GM12872 (cell line): ENCODE data around the gene DKK3.

Experiments
- CTCF ChIP-seq: IDR thresholded peaks from 3 replicates; pipeline ENCODE4 v1.5.1; 2011; ENCODE audit warnings: low read depth, mild to moderate bottlenecking, low read length, moderate library complexity; ENCODE audit not compliant: insufficient read depth

The DKK3 gene

GRCh38 chr11:11973361-11973800, 35.0 kb downstream of the DKK3 start:
- no peak for TF ChIP-seq CTCF

GRCh38 chr11:11972730-11973341, 35.6 kb downstream of the DKK3 start:
- TF ChIP-seq CTCF: no peak

- TF ChIP-seq CTCF: no peak
Observed at GRCh38 chr11:11971906-11972547, 36.4 kb downstream of the DKK3 start.

- TF ChIP-seq CTCF: no peak
Observed at GRCh38 chr11:11970556-11970955, 37.9 kb downstream of the DKK3 start.

GRCh38 chr11:11969380-11970215, 38.8 kb downstream of the DKK3 start:
- TF ChIP-seq CTCF: no peak

GRCh38 chr11:11968511-11969280, 39.7 kb downstream of the DKK3 start:
- TF ChIP-seq CTCF: no peak
